Caki2 (cell line): Measurements from ENCODE around the gene TRPV6. TPM values are rescaled to one million over a fixed set of nuclear protein-coding genes. Genes with fewer than 3 reads are reported as not detected.

Experiments
- DNase-seq: peaks from one replicate; pipeline ENCODE4 v3.0.0-alpha.2; 2015; ENCODE audit warnings: low read depth
- in situ Hi-C: cut with HindIII; loops from 2 replicates; pipeline ENCODE4 v1.10.0; 2016; ENCODE audit warnings: low sequenced_read_pairs, low pct_unique_long_range_greater_than_20kb, mixed read lengths
- total RNA-seq: library from RNA; depleted of rRNA; stranded (reverse); fragments of >200 nt; shearing (Covaris generic); gene quantifications from 2 replicates; pipeline ENCODE4 v1.2.3, GENCODE V29; 2014; ENCODE audit warnings: low replicate concordance; rRNA removed

The TRPV6 gene
- total RNA-seq, 1 experiment from 2014 or later = not detected

GRCh38 chr7:142838461-142839213 lies 46.9 kb downstream of the TRPV6 start:
- no peak for DNase-seq
- in situ Hi-C loops = no loop called here

DNA sequence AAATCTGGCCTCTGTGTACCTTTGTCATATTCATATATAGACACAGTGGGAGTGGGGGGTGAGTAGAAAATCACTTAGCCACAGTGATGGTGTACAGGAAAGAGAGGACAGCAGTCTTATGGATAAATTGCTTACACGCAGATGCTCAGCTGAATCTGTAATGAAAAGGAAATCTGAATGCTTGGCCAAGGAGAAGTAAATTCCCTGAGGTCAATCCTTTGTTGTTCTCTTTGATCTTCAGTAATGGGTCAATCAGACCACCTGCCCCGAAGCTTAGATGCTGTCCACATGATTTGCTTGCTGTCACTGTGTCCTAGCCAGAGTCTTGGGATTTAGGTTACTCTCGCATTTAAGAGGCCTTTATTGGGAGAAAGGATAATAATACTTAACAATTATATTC lies 49.1 kb downstream of the TRPV6 start:
- no peak for DNase-seq
- in situ Hi-C loops = no loop called here

DNA sequence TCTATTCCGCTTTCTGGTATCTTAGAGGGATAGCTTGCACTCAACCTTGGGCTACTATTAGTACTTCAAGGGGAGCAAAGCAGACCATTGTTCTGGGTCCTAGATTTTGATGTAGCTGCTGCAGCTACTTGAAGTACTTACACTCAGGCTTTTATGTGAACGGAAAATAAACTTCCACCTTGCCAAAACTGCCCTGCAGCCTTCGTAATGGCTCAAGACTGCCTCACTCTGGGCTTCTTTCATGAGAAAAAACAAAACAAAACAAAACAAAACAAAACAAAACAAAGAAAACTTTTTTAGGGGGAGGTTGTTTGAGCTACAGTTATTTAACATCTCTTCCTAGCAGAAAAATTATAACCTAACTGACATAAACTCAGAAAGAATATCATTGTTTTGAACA lies 50.1 kb downstream of the TRPV6 start:
- DNase-seq = no peak
- in situ Hi-C loops = no loop called here

- peak; percentile 40 for DNase-seq
- in situ Hi-C loops = no loop called here
Measured at GRCh38 chr7:142833174-142834048, 52.1 kb downstream of the TRPV6 start.

DNA sequence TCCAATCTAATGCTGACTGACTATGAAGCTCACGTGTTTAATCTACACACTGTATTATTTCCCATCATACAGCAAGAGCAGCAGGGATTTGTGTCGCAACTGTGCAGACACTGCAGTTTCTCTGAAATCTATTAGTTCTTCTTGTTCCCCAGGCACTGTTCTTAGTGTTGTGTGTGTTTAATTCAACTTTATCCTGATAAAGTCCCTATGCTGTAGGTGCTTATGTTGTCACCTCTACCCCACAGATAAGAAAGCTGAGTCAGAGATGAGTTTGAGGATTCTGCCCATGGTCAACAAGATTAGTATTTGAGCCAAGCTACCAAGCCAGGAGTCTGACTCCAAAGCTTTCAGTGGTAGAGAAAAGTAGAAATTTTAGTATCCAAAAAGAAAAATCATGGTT lies 53.1 kb downstream of the TRPV6 start:
- no peak for DNase-seq
- in situ Hi-C loops = no loop called here

- in situ Hi-C loops = no loop called here
- no peak for DNase-seq
Measured at GRCh38 chr7:142827951-142828500, 57.5 kb downstream of the TRPV6 start.

- in situ Hi-C loops = no loop called here
Measured at GRCh38 chr7:142822714-142823113, 62.8 kb downstream of the TRPV6 start.

More at GRCh38 chr7:142822714-142823113, 62.8 kb downstream of the TRPV6 start:
- DNase-seq = no peak

Other genes starting within 250 kb of the TRPV6 start
- gene PRSS1, start 136.3 kb downstream of the TRPV6 start, total RNA-seq = not detected in 2 replicates
- gene PRSS2, start 114.8 kb downstream of the TRPV6 start, total RNA-seq = not detected in 2 replicates
- gene EPHB6, start 30.7 kb downstream of the TRPV6 start, total RNA-seq = 4.0 and 6.5 TPM in 2 replicates
- gene TRPV5, start 48.0 kb upstream of the TRPV6 start, total RNA-seq = not detected in 2 replicates
- not detected in 2 replicates for gene LLCFC1, start 53.7 kb upstream of the TRPV6 start, total RNA-seq
- gene KEL, start 76.6 kb upstream of the TRPV6 start, total RNA-seq = not detected in 2 replicates
- not detected in 2 replicates for gene OR9A2, start 141.4 kb upstream of the TRPV6 start, total RNA-seq
- gene OR6V1, start 166.6 kb upstream of the TRPV6 start, total RNA-seq = not detected in 2 replicates
- gene PIP, start 246.3 kb upstream of the TRPV6 start, total RNA-seq = not detected in 2 replicates